GM10266 (cell line): Measurements from ENCODE around the gene SLC16A2.
A peak's percentile ranks its signal among the peaks of the same experiment; 100 is the strongest.

ENCODE experiments used
- DNase-seq: peaks from one replicate; pipeline ENCODE4 v3.0.0; 2012; ENCODE audit errors: extremely low spot score
- TF ChIP-seq, protein P1 (sequence below): IDR thresholded peaks from 2 replicates; pipeline ENCODE4 v1.5.1; 2012; ENCODE audit warnings: mild to moderate bottlenecking, low read depth; ENCODE audit not compliant: control insufficient read depth, insufficient read depth; ENCODE audit errors: missing control alignments

Gene SLC16A2

DNA sequence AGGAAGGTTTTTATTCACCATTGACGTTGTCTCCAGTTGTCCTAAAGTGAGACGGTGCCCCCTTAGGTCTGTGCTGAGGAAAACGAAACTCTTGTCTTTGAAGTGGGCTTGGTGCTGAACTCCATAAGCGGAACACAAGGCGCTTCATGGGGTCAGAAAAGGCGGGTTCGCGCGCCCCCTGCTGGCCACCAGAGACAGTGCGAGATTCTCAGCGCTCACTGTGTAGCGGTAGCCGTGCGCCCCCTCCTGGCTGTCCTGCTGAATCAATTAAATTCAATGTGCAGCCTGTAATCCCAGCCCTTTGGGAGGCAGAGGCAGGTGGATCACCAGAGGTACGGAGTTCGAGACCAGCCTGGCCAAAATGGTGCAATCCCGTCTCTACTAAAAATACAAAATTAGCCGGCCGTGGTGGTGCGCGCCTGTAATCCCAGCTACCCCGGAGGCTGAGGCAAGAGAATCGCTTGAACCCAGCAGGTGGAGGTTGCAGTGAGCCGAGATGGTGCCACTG, 129.1 kb downstream of the SLC16A2 start:
- peak; percentile 42 for DNase-seq

DNA sequence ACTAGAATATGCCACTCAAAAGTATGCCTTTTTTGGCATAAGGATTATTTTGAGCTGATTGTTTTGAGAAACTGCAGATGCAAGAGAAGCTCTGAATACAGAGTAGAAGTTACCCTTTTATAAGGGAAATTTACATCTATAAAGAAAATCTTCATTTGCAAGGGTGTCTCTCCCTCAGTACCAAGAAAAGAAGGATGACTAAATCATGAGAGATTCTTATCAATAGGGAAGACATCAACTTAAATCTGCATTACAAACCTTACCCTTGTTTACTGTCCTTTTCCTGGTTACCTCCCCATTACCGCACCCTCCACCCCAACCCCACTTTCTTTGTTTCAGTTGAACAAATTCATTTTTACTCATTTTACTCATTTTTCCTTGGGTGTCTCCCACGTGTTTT, 130.6 kb downstream of the SLC16A2 start:
- TF ChIP-seq, protein P1, sequence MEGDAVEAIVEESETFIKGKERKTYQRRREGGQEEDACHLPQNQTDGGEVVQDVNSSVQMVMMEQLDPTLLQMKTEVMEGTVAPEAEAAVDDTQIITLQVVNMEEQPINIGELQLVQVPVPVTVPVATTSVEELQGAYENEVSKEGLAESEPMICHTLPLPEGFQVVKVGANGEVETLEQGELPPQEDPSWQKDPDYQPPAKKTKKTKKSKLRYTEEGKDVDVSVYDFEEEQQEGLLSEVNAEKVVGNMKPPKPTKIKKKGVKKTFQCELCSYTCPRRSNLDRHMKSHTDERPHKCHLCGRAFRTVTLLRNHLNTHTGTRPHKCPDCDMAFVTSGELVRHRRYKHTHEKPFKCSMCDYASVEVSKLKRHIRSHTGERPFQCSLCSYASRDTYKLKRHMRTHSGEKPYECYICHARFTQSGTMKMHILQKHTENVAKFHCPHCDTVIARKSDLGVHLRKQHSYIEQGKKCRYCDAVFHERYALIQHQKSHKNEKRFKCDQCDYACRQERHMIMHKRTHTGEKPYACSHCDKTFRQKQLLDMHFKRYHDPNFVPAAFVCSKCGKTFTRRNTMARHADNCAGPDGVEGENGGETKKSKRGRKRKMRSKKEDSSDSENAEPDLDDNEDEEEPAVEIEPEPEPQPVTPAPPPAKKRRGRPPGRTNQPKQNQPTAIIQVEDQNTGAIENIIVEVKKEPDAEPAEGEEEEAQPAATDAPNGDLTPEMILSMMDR: no peak
- no peak for DNase-seq

More for the DNA sequence above, 129.1 kb downstream of the SLC16A2 start:
- TF ChIP-seq, protein P1: peak; percentile 98

DNA sequence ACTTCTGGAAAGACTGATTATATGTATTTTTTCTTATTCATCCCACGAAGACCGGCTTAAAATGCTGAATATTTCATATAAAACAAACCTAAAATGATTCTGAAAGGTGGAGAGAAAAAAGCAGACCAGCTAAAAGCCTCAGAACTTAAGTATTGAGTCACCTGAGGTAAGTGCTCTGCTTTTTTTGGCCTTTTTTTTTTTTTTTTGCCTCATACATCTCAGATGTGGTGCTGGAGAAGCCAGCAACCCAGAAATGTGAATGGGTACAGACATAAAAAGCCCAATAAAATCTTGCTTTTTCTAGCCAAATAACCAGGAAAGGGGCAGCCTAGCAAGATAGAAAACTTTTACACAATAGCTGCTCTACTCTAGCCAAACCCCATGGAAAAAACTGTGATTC, 136.1 kb downstream of the SLC16A2 start:
- no peak for DNase-seq
- TF ChIP-seq, protein P1: no peak

DNA sequence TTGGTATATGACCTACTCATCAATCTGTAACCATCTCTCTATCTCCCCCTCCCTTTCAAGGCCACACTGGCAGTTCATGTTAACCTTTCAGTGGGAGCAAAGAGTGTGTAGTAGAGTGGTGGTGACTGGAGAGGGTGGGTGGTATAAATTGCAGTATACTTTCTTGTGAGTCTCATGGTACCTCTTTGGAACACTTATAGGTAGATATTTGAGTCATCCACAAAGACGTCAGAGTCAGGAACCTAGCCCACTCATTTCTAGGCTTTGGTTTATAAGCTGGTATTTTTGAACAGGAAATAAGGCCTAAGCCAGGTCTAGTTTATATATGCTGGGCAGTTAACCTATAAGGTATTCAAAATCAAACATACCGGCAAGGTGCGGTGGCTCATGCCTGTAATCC, 156.8 kb downstream of the SLC16A2 start:
- DNase-seq: peak; percentile 13
- TF ChIP-seq, protein P1: no peak

DNA sequence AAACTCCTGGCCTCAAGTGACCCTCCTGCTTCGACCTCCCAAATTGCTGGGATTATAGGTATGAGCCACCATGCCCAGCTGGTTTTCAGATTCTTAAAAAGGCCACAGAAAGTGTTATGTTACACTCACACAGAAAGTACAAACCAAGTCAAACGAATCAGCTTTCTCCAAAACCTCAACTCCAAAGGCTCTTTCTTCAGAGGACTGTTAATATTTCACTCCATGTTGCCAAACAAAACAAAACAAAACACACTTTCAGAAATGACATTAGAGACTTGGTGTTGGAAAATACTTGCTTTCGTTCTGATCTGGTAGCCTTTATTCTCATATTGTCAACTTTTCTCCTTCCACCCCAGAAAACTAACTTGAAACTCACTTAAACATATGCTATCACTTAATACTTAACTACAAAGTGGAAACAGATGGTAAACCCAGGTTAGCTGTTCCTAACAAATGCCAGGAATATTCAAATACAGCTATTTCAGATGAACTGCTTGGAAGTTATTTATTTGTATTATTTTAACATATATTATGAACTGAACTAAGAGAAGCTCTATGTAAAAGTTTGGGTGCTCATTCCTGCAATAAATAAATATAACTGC, 158.4 kb downstream of the SLC16A2 start:
- no peak for DNase-seq
- TF ChIP-seq, protein P1: no peak
